GM20431 (cell line): ENCODE results near the gene RABGAP1L.
"Not testable (repeated sequence)": the region's sequence is repeated elsewhere in the genome, so short reads cannot be mapped to it uniquely, and the experiment has no call there.

Experiments used
- in situ Hi-C: fragments of 300-500 bp; cut with MseI, MboI; formaldehyde crosslinking; loops from one replicate; pipeline ENCODE4 v1.15.0; 2020; ENCODE audit warnings: low sequenced_read_pairs; ENCODE audit not compliant: unreplicated experiment

RABGAP1L gene

DNA sequence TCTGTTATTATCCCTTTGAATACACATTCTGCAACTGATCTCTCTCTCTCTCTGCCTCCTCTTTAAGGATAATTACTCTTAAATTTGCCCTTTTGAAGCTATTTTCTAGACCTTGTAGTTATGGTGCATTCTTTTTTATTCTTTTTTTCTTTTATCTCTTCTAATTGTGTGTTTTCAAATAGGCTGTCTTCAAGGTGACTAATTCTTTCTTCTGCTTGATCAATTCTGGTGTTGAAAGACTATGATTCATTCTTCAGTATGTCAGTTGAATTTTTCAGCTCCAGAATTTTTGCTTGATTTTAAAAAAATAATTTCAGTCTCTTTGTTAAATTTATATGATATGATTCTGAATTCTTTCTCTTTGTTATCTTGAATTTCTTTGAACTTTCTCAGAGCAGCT is 192.8 kb downstream of the RABGAP1L start:
- in situ Hi-C loops, result no loop called here

GRCh38 chr1:174352883-174353608 is 193.7 kb downstream of the RABGAP1L start:
- in situ Hi-C loops, result no loop called here

- in situ Hi-C loops, result no loop called here
Measured at GRCh38 chr1:174358344-174358743, 199.0 kb downstream of the RABGAP1L start.

- in situ Hi-C loops, result no loop called here
Measured at GRCh38 chr1:174358786-174359453, 199.6 kb downstream of the RABGAP1L start.

- in situ Hi-C loops, result no loop called here
Measured at GRCh38 chr1:174359454-174359805, 200.1 kb downstream of the RABGAP1L start.

- in situ Hi-C loops, result no loop called here
Measured at GRCh38 chr1:174364996-174365736, 205.8 kb downstream of the RABGAP1L start.

DNA sequence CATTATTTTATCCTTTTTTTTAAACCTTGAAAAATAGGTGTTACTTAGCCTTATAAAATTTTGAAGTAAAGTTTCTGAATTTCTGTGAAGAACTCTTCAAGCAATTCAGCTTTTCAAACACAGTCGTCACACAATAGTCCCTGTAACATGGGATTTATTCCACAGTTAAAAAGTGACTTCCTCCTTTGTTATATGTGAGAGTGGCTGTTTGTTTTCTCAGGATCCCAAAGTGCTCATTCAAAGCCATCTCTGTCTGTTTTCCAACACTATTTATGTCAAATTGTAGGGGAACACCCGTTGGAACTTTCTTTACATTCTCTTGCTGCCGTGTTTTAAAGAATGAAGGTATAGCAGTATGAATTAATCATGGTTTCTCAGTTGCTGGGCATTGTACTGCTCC is 207.6 kb downstream of the RABGAP1L start:
- in situ Hi-C loops, result no loop called here

DNA sequence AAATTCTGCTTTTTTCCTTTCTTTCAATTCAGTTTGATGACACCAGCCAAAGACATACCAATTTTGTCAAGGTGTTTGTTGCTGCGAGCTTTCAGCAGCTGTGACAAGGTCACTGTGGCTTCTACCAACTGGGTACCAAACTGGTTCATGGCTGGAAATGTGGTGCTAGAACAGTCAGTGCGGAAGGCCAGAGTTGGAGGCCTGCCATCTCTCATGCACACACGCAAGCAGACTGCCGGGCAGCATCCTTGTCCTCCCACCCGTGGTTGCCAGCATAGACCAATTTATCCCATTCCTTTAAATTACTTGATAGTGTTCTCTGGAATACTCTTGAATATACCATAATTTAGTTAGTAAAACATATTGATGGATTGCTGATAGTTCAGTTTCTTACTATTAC is 208.6 kb downstream of the RABGAP1L start:
- in situ Hi-C loops, result no loop called here

- in situ Hi-C loops, result no loop called here
Measured at GRCh38 chr1:174376030-174376429, 216.7 kb downstream of the RABGAP1L start.

- in situ Hi-C loops, result no loop called here
Measured at GRCh38 chr1:174391716-174392115, 232.4 kb downstream of the RABGAP1L start.

DNA sequence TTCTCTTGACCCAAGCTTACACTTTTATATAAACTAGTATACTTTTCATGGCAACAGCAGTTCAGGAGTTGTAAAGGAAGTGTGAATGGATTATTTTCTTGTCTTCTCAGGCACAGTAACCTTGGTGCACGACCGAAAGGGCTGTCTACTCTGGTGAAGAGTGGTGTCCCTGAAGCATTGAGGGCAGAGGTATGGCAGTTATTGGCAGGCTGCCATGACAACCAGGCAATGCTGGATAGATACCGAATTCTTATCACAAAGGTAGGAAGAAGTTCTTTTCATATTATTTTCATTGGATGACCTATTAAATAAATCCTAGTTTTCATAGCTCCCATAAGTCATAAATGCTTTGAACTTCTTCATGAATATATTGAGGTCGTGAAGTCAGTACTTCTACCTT is 234.6 kb downstream of the RABGAP1L start:
- in situ Hi-C loops, result no loop called here

DNA sequence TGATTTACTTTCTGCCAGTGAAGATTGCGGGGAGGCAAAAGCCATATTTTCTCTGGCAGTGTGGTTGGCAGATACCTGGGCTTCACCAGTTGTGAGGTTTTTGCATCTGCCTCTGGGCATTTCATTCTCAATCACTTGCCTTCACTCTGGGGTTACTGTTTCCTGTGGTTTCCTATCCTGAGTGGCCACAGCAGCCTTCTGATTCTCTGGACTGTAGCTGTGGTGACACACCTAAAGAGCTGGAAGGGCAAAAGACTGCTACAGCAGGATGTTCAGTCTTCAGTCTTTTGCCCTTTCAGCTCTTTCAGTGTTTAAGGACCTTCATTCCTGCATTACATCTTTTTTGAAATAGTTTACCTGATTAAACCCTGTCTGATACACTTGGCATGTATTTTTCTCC is 237.9 kb downstream of the RABGAP1L start:
- in situ Hi-C loops, result no loop called here

DNA sequence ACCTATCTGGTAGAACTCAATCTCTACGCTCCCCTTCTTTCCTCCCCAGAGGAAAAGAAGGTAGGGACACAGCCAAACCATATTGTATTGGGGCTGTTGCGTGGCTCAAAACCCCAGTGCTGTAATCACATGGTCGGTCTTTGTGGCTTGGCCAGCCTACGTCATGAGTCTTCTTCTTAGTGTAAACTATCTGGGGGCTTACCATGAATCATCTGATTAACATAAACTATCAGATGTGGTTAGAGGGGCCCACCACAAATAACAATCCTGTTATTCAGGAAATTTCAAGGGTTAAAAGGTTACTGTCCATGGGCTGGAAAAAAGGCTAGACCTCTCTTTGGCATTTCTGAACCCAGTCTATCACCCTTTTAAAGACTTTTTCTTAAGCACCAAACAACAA is 238.9 kb downstream of the RABGAP1L start:
- in situ Hi-C loops, result no loop called here

GRCh38 chr1:174399211-174399610 is 239.9 kb downstream of the RABGAP1L start:
- in situ Hi-C loops, result no loop called here

GRCh38 chr1:174401075-174401474 is 241.8 kb downstream of the RABGAP1L start:
- in situ Hi-C loops, result no loop called here

- in situ Hi-C loops, result no loop called here
Measured at GRCh38 chr1:174405219-174405618, 245.9 kb downstream of the RABGAP1L start.

GRCh38 chr1:174406421-174406820 is 247.1 kb downstream of the RABGAP1L start:
- in situ Hi-C loops, result no loop called here

GRCh38 chr1:174407665-174408064 is 248.3 kb downstream of the RABGAP1L start:
- in situ Hi-C loops, result no loop called here

DNA sequence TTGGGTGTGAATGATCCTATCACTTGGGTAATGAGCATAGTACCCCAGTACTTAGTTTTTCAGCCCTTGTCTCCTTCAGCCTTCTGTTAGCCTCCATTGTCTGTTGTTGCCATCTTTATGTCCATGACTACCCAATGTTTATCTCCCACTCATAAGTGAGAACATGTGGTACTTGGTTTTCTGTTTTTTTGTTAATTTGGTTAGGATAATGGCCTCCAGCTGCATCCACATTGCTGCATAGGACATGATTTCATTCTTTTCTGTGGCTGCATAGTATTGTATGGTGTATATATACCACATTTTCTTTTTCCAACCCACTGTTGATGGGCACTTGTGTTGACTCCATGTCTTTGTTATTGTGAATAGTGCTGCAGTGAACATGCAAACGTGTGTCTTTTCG is 248.8 kb downstream of the RABGAP1L start:
- in situ Hi-C loops, result no loop called here

- in situ Hi-C loops, result not testable (repeated sequence)
Measured at GRCh38 chr1:174409801-174410200, 250.5 kb downstream of the RABGAP1L start.

DNA sequence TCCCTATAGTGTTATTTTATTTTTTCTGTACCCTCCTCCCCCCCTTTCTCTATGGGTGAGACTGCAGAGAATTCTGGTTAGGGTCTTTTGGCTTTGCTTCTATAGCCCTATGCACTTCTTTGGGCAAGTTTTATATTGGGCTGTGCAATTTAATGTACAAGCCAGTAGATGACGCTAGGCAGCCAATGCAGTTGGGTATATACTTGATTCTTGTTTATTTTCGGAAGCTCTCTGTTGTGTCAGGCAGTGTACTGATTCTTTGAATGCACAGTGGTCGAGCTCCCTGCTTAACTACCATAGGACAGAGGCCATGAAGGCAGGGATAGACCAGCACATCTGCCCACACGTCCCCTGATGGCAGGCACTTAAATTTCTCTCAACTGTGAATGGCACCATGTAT is 254.3 kb downstream of the RABGAP1L start:
- in situ Hi-C loops, result no loop called here
